ENCODE data around the gene CAVIN2.

DNA sequence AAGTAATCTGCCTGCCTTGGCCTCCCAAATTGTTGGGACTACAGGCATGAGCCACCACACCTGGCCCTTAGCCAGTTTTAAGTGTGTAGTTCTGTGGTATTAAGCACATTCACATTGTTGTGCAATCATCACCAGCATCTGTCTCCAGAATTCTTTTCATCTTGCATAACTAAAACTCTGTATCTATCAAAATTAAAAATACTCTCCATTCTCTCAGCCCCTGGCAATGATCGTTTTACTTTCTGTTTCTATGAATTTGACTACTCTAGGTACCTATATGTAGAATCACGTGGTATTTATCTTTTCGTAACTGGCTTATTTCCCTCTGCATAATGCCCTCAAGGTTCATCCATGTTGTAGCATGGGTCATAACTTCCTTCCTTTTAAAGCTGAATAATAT, 45.5 kb upstream of the CAVIN2 start:
- TF ChIP-seq POLR2A (IDR thresholded peaks at IDR 0.05) = no peak
- TF ChIP-seq, protein P1, sequence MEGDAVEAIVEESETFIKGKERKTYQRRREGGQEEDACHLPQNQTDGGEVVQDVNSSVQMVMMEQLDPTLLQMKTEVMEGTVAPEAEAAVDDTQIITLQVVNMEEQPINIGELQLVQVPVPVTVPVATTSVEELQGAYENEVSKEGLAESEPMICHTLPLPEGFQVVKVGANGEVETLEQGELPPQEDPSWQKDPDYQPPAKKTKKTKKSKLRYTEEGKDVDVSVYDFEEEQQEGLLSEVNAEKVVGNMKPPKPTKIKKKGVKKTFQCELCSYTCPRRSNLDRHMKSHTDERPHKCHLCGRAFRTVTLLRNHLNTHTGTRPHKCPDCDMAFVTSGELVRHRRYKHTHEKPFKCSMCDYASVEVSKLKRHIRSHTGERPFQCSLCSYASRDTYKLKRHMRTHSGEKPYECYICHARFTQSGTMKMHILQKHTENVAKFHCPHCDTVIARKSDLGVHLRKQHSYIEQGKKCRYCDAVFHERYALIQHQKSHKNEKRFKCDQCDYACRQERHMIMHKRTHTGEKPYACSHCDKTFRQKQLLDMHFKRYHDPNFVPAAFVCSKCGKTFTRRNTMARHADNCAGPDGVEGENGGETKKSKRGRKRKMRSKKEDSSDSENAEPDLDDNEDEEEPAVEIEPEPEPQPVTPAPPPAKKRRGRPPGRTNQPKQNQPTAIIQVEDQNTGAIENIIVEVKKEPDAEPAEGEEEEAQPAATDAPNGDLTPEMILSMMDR (IDR thresholded peaks at IDR 0.05) = no peak
